ENCODE results near the gene LRRC75A. TPM values are rescaled to one million over a fixed set of nuclear protein-coding genes. Genes with fewer than 3 reads are reported as not detected.

The LRRC75A gene
- total RNA-seq, 3 donors from 2014 or later (not counting 1 experiment from before 2014, with no cell fraction given): 2.6 to 3.0 (median 3.0) TPM

DNA sequence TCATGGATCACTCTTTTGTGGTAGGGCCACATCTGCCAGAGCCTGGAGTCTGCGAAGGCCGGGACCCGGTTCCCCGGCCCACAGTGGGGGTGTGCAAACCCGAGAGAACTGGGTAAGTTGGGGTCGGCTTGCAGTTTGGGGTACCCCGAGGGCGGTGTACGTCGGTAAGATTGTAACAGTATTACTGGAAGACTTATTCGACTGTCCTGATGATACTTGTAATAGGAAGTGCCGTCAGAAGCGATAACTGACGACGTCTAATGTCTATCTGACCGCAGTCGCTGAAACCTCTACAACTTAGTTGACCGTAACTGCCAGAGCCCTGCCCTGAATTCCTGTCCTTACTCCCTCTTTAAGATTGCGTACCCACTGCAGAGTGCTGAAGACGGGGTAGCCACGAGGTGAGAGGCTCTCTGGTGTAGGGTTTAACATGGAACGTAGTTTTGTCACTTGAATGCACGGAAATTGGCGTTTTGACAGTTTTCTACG is 52.6 kb downstream of the LRRC75A start:
- DNase-seq (peak in 1 of 2 donors; percentile 68), ATAC-seq (peak; percentile 20 to 57 (median 30))
- H3K27me3 Mint-ChIP-seq (ENCODE audit: low read depth in 2 of 2): no peaks in the 10 kb centered on the region
- TF ChIP-seq, protein P1, sequence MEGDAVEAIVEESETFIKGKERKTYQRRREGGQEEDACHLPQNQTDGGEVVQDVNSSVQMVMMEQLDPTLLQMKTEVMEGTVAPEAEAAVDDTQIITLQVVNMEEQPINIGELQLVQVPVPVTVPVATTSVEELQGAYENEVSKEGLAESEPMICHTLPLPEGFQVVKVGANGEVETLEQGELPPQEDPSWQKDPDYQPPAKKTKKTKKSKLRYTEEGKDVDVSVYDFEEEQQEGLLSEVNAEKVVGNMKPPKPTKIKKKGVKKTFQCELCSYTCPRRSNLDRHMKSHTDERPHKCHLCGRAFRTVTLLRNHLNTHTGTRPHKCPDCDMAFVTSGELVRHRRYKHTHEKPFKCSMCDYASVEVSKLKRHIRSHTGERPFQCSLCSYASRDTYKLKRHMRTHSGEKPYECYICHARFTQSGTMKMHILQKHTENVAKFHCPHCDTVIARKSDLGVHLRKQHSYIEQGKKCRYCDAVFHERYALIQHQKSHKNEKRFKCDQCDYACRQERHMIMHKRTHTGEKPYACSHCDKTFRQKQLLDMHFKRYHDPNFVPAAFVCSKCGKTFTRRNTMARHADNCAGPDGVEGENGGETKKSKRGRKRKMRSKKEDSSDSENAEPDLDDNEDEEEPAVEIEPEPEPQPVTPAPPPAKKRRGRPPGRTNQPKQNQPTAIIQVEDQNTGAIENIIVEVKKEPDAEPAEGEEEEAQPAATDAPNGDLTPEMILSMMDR (IDR thresholded peaks at IDR 0.05): no peak
- peaks cover 48 to 64% of the 10 kb centered on the region in 2 donors for H3K4me1 Mint-ChIP-seq
- no peaks in the 10 kb centered on the region for H3K27me3 ChIP-seq (ENCODE audit: control insufficient read depth, insufficient read depth, low read length)
- peak overlapping the region; percentile 100 for H3K4me3 Mint-ChIP-seq
- peaks cover 27% of the 10 kb centered on the region for H3K4me1 ChIP-seq (ENCODE audit: control insufficient read depth, insufficient read depth, low read length)
- intact Hi-C loops (cut with micrococcal nuclease): loop anchor here (5.0 kb wide), 1 partner anchor 148 kb away; no protein-coding TSS in a partner anchor
- 0% methylated on average over 25 of the region's 25 CpGs for WGBS (ENCODE audit: insufficient coverage)
- H3K36me3 ChIP-seq (ENCODE audit: control insufficient read depth, insufficient read depth, low read length): peaks cover 38% of the 10 kb centered on the region
- peak overlapping the region; percentile 94 for H3K27ac ChIP-seq (ENCODE audit: low read length)
- H3K4me3 ChIP-seq (ENCODE audit: low read length): peak overlapping the region; percentile 90
- H3K36me3 Mint-ChIP-seq: no peaks in the 10 kb centered on the region
- H3K9me3 Mint-ChIP-seq: no peaks in the 10 kb centered on the region
- peak overlapping the region; percentile 96 to 98 for H3K27ac Mint-ChIP-seq
- no peaks in the 10 kb centered on the region for H3K9me3 ChIP-seq (ENCODE audit: control insufficient read depth, insufficient read depth, low read length)

DNA sequence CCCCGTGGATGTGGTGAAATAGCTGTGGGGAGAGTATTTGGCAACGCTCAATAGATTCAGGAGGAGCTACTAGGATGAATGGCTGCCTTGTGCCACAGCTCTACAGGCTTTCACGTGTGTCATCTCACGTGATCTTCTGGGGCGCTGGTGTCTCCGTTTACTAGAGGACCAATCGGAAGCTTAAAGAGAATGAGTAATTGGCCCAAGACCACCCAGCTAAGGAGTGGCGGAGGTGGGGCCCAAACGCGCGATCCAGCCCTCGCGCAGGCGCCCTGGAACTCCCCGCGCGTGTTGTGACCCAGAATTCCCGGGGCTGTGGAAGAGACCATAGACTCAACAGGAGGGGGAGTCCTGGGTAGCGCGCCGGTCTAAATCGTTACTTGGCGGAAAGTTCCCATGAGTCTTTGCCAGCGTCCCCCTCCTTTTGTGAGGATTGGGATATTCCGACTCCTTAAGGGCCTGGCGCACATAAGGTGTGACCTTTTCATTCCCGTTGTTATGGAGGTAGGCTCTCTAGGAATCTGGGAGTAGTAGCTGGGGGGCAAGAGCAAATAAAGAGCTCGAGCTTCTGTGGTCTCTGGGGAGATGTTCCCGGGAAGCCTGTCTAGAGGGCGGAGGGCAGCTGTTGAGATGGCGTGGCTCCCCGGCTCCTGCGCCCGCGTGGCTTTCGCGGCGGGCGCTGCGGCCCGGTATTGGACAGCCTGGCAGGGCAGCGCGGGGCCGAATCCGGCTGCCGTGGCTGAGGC is 53.3 kb downstream of the LRRC75A start:
- Mint-ChIP-seq H3K4me1 (peaks cover 48 to 64% of the 10 kb centered on the region in 2 donors), H3K27ac (peak overlapping the region; percentile 96 to 98), H3K27me3 (ENCODE audit: low read depth in 2 of 2) (no peaks in the 10 kb centered on the region), H3K36me3 (no peaks in the 10 kb centered on the region), H3K9me3 (no peaks in the 10 kb centered on the region), H3K4me3 (peak overlapping the region; percentile 100)
- DNase-seq (peak; percentile 90 to 98), ATAC-seq (peak; percentile 79 to 90 (median 86))
- Histone ChIP-seq H3K4me1 (ENCODE audit: control insufficient read depth, insufficient read depth, low read length) (peaks cover 27% of the 10 kb centered on the region), H3K4me3 (ENCODE audit: low read length) (peak overlapping the region; percentile 90), H3K27me3 (ENCODE audit: control insufficient read depth, insufficient read depth, low read length) (no peaks in the 10 kb centered on the region), H3K9me3 (ENCODE audit: control insufficient read depth, insufficient read depth, low read length) (no peaks in the 10 kb centered on the region), H3K36me3 (ENCODE audit: control insufficient read depth, insufficient read depth, low read length) (peaks cover 32% of the 10 kb centered on the region), H3K27ac (ENCODE audit: low read length) (peak overlapping the region; percentile 94)
- TF ChIP-seq, protein P1 (IDR thresholded peaks at IDR 0.05): no peak
- intact Hi-C loops (cut with micrococcal nuclease): loop anchor here (1.0 to 5.0 kb wide), 3 partner anchors 23 to 149 kb away; partner anchors contain the start of gene TRPV2
- under 1% methylated on average over 46 of the region's 46 CpGs for WGBS (ENCODE audit: insufficient coverage)

DNA sequence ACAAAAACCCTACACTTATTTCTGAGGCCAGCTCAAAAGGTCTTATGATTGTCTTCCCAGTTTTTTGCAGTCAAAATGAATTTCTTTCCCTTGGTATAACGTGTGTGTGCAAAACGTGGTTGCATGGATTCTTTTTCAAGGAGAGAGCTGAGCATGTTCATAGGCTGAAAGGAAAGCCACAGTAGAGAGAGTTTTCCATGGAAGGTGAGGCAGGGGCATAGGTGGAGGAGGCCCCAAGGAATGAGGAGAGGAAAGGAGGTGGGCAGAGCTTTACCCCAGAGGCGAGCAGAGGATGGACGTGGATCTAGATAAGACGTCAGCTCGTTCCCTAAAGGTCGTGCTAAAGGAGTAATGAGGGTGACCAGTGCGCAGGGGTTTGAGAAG is 53.8 kb downstream of the LRRC75A start:
- 24% methylated on average over 8 of the region's 8 CpGs for WGBS (ENCODE audit: insufficient coverage)
- ATAC-seq (peak in 1 of 3 donors; percentile 1), DNase-seq (no peak)
- H3K36me3 Mint-ChIP-seq: no peaks in the 10 kb centered on the region
- H3K27me3 Mint-ChIP-seq (ENCODE audit: low read depth in 2 of 2): no peaks in the 10 kb centered on the region
- TF ChIP-seq, protein P1 (IDR thresholded peaks at IDR 0.05): no peak
- Histone ChIP-seq H3K27ac (ENCODE audit: low read length) (peak overlapping the region; percentile 94), H3K4me1 (ENCODE audit: control insufficient read depth, insufficient read depth, low read length) (peaks cover 27% of the 10 kb centered on the region), H3K9me3 (ENCODE audit: control insufficient read depth, insufficient read depth, low read length) (no peaks in the 10 kb centered on the region), H3K36me3 (ENCODE audit: control insufficient read depth, insufficient read depth, low read length) (peaks cover 31% of the 10 kb centered on the region), H3K27me3 (ENCODE audit: control insufficient read depth, insufficient read depth, low read length) (no peaks in the 10 kb centered on the region), H3K4me3 (ENCODE audit: low read length) (peak overlapping the region; percentile 90)
- intact Hi-C loops (cut with micrococcal nuclease): loop anchor here (1.0 to 5.0 kb wide), 3 partner anchors 23 to 149 kb away; partner anchors contain the start of gene TRPV2
- H3K4me3 Mint-ChIP-seq: peak overlapping the region; percentile 100
- no peaks in the 10 kb centered on the region for H3K9me3 Mint-ChIP-seq
- peak overlapping the region; percentile 96 to 98 for H3K27ac Mint-ChIP-seq
- H3K4me1 Mint-ChIP-seq: peaks cover 48 to 62% of the 10 kb centered on the region in 2 donors
